ENCODE data around the gene DUSP15.
"Not testable (repeated sequence)": the region's sequence is repeated elsewhere in the genome, so short reads cannot be mapped to it uniquely, and the experiment has no call there.

DUSP15 gene

GRCh38 chr20:31869942-31870725 lies at the start of gene DUSP15, which contains the start of gene TTLL9:
TSS of gene DUSP15 (minus strand) at chr20:31870527. CDS start at chr20:31870337, 190 bp downstream.
TSS of gene TTLL9 (plus strand) at chr20:31870634. CDS start at chr20:31871127, 493 bp downstream.
- no peak for DNase-seq (ENCODE audit: low read depth in 2 of 2)

- no peak for DNase-seq (ENCODE audit: low read depth in 2 of 2)
These were observed 49.3 kb upstream of the DUSP15 start for GRCh38 chr20:31919410-31920155.

GRCh38 chr20:31918466-31919105 lies 48.3 kb upstream of the DUSP15 start:
- no peak for DNase-seq (ENCODE audit: low read depth in 2 of 2)

- DNase-seq (ENCODE audit: low read depth in 2 of 2), result not testable (repeated sequence)
These were observed 47.7 kb upstream of the DUSP15 start for GRCh38 chr20:31917962-31918412.

- DNase-seq (ENCODE audit: low read depth in 2 of 2), result no peak
These were observed 46.4 kb upstream of the DUSP15 start for GRCh38 chr20:31916708-31917107.

GRCh38 chr20:31915491-31916280 lies 45.4 kb upstream of the DUSP15 start:
- DNase-seq (ENCODE audit: low read depth in 2 of 2), result no peak

- DNase-seq (ENCODE audit: low read depth in 2 of 2), result no peak
These were observed 43.8 kb upstream of the DUSP15 start for GRCh38 chr20:31914170-31914569.

GRCh38 chr20:31913431-31914157 lies 43.3 kb upstream of the DUSP15 start:
- no peak for DNase-seq (ENCODE audit: low read depth in 2 of 2)

GRCh38 chr20:31910071-31910803 lies 39.9 kb upstream of the DUSP15 start:
- no peak for DNase-seq (ENCODE audit: low read depth in 2 of 2)

GRCh38 chr20:31909253-31910070 lies 39.1 kb upstream of the DUSP15 start:
- no peak for DNase-seq (ENCODE audit: low read depth in 2 of 2)

- no peak for DNase-seq (ENCODE audit: low read depth in 2 of 2)
These were observed 38.1 kb upstream of the DUSP15 start for GRCh38 chr20:31908424-31908823.

GRCh38 chr20:31908016-31908415 lies 37.7 kb upstream of the DUSP15 start:
- no peak for DNase-seq (ENCODE audit: low read depth in 2 of 2)

- DNase-seq (ENCODE audit: low read depth in 2 of 2), result no peak
These were observed 36.7 kb upstream of the DUSP15 start for GRCh38 chr20:31907046-31907445.

GRCh38 chr20:31906001-31906400 lies 35.7 kb upstream of the DUSP15 start:
- DNase-seq (ENCODE audit: low read depth in 2 of 2), result no peak

GRCh38 chr20:31903627-31904386 lies 33.5 kb upstream of the DUSP15 start:
- DNase-seq (ENCODE audit: low read depth in 2 of 2), result no peak

- no peak for DNase-seq (ENCODE audit: low read depth in 2 of 2)
These were observed 31.3 kb upstream of the DUSP15 start for GRCh38 chr20:31901615-31902014.

- DNase-seq (ENCODE audit: low read depth in 2 of 2), result no peak
These were observed 27.2 kb upstream of the DUSP15 start for GRCh38 chr20:31897541-31897940.

- DNase-seq (ENCODE audit: low read depth in 2 of 2), result no peak
These were observed 25.7 kb upstream of the DUSP15 start for GRCh38 chr20:31896049-31896448.

All from stimulated activated CD8-positive, alpha-beta memory T cell treated with anti-CD3 and anti-CD28 coated beads, Interleukin-7, amount 100 ng/mL, for 4 hours (primary cell).